Posterior vena cava (tissue), 2 donors: Measurements from ENCODE around the gene LCTL. TPM values are rescaled to one million over a fixed set of nuclear protein-coding genes. Genes with fewer than 3 reads are reported as not detected.

Source experiments
- DNase-seq: peaks from one replicate; pipeline ENCODE4 v3.0.0-alpha.2; 2020; ENCODE audit warnings: low spot score
- intact Hi-C, 2 donors: fragments of 100-400 bp; cut with DNase I; formaldehyde crosslinking; loops; one replicate each; pipeline versions ENCODE4 v1.14.1 to v1.14.2; 2022 to 2023
- long read RNA-seq, 2 donors: library from polyadenylated mRNA; unstranded; transcript quantifications; one replicate each; pipeline ENCODE4 v2.0.0, GENCODE V29; 2020 to 2021
- total RNA-seq, 2 donors: library from RNA; stranded (reverse); fragmentation: NEBNext Ultra II Directional; extraction: Animal tissue kit (Norgen Biotek cat#: 25700); gene quantifications; one replicate each; pipeline ENCODE4 v1.2.1, GENCODE V29; 2021
- donor health status: DM: yes; HTN: yes; CAD: no.
- donor health status: DM: yes; HTN: yes; CAD: no.

LCTL gene
- total RNA-seq, result not detected
- long read RNA-seq, donor 1, result 0 reads
- long read RNA-seq, donor 2, result 0 reads

- intact Hi-C loops, result no loop called here
- DNase-seq, result peak; percentile 28
These were observed at the start of gene LCTL for GRCh38 chr15:66565741-66566144. TSS of gene LCTL (minus strand) at chr15:66565998. CDS start at chr15:66565365, 633 bp downstream.

GRCh38 chr15:66614951-66615760 lies 49.4 kb upstream of the LCTL start:
- no peak for DNase-seq
- intact Hi-C loops, result loop anchor here in 1 of 2 donors (5.0 kb wide), 1 partner anchor 237 kb away; no protein-coding TSS in a partner anchor

GRCh38 chr15:66614456-66614855 lies 48.7 kb upstream of the LCTL start:
- intact Hi-C loops, result no loop called here
- DNase-seq, result no peak

GRCh38 chr15:66613743-66614142 lies 47.9 kb upstream of the LCTL start:
- intact Hi-C loops, result no loop called here
- DNase-seq, result no peak

- DNase-seq, result peak; percentile 71
- intact Hi-C loops, result no loop called here
These were observed 45.7 kb upstream of the LCTL start for GRCh38 chr15:66611257-66612053.

- intact Hi-C loops, result loop anchor here in 1 of 2 donors (5.0 kb wide), 1 partner anchor 252 kb away; no protein-coding TSS in a partner anchor
- DNase-seq, result no peak
These were observed 44.1 kb upstream of the LCTL start for GRCh38 chr15:66609876-66610275.

GRCh38 chr15:66608881-66609280 lies 43.1 kb upstream of the LCTL start:
- peak; percentile 44 for DNase-seq
- intact Hi-C loops, result loop anchor here in 1 of 2 donors (5.0 kb wide), 1 partner anchor 253 kb away; no protein-coding TSS in a partner anchor

GRCh38 chr15:66608159-66608558 lies 42.4 kb upstream of the LCTL start:
- intact Hi-C loops, result loop anchor here in 1 of 2 donors (5.0 kb wide), 1 partner anchor 254 kb away; no protein-coding TSS in a partner anchor
- DNase-seq, result no peak

GRCh38 chr15:66603301-66604179 lies 37.7 kb upstream of the LCTL start:
- intact Hi-C loops, result loop anchor here in 1 of 2 donors (5.0 kb wide), 1 partner anchor 249 kb away; no protein-coding TSS in a partner anchor
- DNase-seq, result peak; percentile 90

GRCh38 chr15:66601521-66601920 lies 35.7 kb upstream of the LCTL start:
- DNase-seq, result no peak
- intact Hi-C loops, result loop anchor here in 1 of 2 donors (5.0 kb wide), 1 partner anchor 251 kb away; no protein-coding TSS in a partner anchor

- intact Hi-C loops, result loop anchor here in 1 of 2 donors (5.0 kb wide), 1 partner anchor 252 kb away; no protein-coding TSS in a partner anchor
These were observed 34.4 kb upstream of the LCTL start for GRCh38 chr15:66600240-66600627.

GRCh38 chr15:66599536-66600239 lies 33.9 kb upstream of the LCTL start:
- DNase-seq, result no peak
- intact Hi-C loops, result loop anchor here in 1 of 2 donors (5.0 kb wide), 1 partner anchor 253 kb away; no protein-coding TSS in a partner anchor

More at GRCh38 chr15:66600240-66600627, 34.4 kb upstream of the LCTL start:
- DNase-seq, result no peak

- intact Hi-C loops, result no loop called here
- DNase-seq, result no peak
These were observed 32.5 kb upstream of the LCTL start for GRCh38 chr15:66598095-66598815.

- no peak for DNase-seq
These were observed 30.2 kb upstream of the LCTL start for GRCh38 chr15:66595931-66596545.

GRCh38 chr15:66595332-66595731 lies 29.5 kb upstream of the LCTL start:
- intact Hi-C loops, result no loop called here
- DNase-seq, result no peak

More at GRCh38 chr15:66595931-66596545, 30.2 kb upstream of the LCTL start:
- intact Hi-C loops, result no loop called here

GRCh38 chr15:66594836-66595235 lies 29.0 kb upstream of the LCTL start:
- intact Hi-C loops, result no loop called here
- no peak for DNase-seq

- intact Hi-C loops, result no loop called here
- no peak for DNase-seq
These were observed 28.5 kb upstream of the LCTL start for GRCh38 chr15:66594344-66594743.
